Activated T-helper 17 cell treated with anti-CD3 and anti-CD28 coated beads, Interleukin-2, amount 50 U/mL, for 72 hours (primary cell): Measurements from ENCODE around the gene PCDH15. TPM values are rescaled to one million over a fixed set of nuclear protein-coding genes. Genes with fewer than 3 reads are reported as not detected.
"Not testable (repeated sequence)": the region's sequence is repeated elsewhere in the genome, so short reads cannot be mapped to it uniquely, and the experiment has no call there.

ENCODE experiments used
- ATAC-seq: fragments of 150-1000 bp; cut with Tn5 transposase; replicated peaks from 2 replicates; pipeline ENCODE4 v1.10.0; 2021; ENCODE audit warnings: mild to moderate bottlenecking, moderate library complexity
- H3K27ac Mint-ChIP-seq: one replicate; pipeline ENCODE4 v1.8.0; 2022; ENCODE audit warnings: mixed read lengths
- H3K27me3 Mint-ChIP-seq: one replicate; pipeline ENCODE4 v1.8.0; 2022; ENCODE audit warnings: mixed read lengths
- H3K36me3 Mint-ChIP-seq: one replicate; pipeline ENCODE4 v1.8.0; 2022; ENCODE audit warnings: low read depth, mild to moderate bottlenecking, mixed read lengths
- H3K4me1 Mint-ChIP-seq: one replicate; pipeline ENCODE4 v1.8.0; 2022; ENCODE audit warnings: mixed read lengths
- H3K4me3 Mint-ChIP-seq: one replicate; pipeline ENCODE4 v1.8.0; 2022; ENCODE audit warnings: mild to moderate bottlenecking, mixed read lengths
- H3K9me3 Mint-ChIP-seq: one replicate; pipeline ENCODE4 v1.8.0; 2022; ENCODE audit warnings: mixed read lengths
- total RNA-seq, 2 donors: library from RNA; stranded (reverse); gene quantifications; one replicate each; pipeline ENCODE4 v1.2.3, GENCODE V29; 2022

Gene PCDH15
- total RNA-seq, 2 donors from 2014 or later: not detected

DNA sequence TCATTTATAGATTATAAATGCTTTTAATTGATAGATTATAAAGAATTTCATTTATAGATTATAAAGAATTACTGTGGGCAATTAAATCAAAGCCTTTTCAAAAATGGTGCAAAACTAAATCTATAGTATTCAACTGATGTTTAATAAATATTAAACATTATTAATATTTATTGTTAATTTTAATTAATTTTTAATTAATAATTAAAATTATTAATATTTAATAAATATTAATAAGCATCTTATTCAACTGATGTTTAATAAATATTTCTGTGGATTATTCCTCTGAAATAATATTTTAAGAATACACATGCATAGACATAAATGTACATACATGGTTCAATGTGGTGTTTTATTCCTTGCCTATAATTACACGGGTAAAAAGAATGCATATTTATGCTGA, 346.8 kb downstream of the PCDH15 start:
- no peak overlapping the region for H3K4me3 Mint-ChIP-seq
- peaks cover 14% of the 10 kb centered on the region for H3K9me3 Mint-ChIP-seq
- H3K4me1 Mint-ChIP-seq: no peaks in the 10 kb centered on the region
- ATAC-seq: no peak
- H3K27ac Mint-ChIP-seq: no peak overlapping the region
- no peaks in the 10 kb centered on the region for H3K36me3 Mint-ChIP-seq
- no peaks in the 10 kb centered on the region for H3K27me3 Mint-ChIP-seq

DNA sequence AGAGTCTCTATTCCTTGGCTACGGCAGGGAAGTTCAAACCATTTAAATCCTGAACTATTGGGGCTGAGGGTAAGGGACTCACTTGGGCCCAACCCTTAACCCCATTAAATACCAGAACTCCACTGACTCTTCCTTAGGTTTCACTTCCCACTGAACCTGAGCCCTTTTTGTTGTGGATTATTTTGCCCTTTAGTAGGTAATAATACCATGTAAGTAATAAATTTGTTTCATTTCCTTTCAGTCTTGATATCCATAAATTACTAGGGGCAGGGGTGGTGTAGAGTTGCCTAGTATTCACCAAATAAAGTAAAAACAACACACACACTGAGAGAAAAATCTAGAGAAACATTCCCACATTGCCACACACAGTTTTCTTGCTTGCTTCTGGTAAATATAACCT, 352.0 kb downstream of the PCDH15 start:
- ATAC-seq: no peak
- Mint-ChIP-seq H3K9me3 (peaks cover 5% of the 10 kb centered on the region), H3K36me3 (no peaks in the 10 kb centered on the region), H3K4me1 (no peaks in the 10 kb centered on the region), H3K27ac (no peak overlapping the region), H3K27me3 (no peaks in the 10 kb centered on the region), H3K4me3 (no peak overlapping the region)

DNA sequence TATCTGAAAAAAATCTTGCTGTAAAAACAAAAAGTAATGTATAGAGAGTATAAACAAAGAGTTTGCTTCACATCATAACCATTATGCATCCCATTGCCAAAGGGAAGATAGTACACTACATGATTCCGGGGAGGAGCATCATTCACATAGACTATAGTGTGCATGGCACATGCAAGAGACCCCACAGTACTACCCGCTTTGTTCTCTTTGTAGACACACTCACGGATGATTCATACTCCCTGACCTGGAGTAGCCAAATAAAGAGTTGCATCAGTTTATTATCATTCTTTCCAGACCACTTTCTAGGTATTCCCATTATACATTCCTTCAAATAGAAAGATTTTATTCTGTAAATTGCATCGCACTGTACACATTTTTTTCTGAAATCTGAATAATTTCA, 356.9 kb downstream of the PCDH15 start:
- ATAC-seq: no peak
- Mint-ChIP-seq H3K27me3 (no peaks in the 10 kb centered on the region), H3K9me3 (peaks cover 10% of the 10 kb centered on the region), H3K4me1 (no peaks in the 10 kb centered on the region), H3K4me3 (no peak overlapping the region), H3K27ac (no peak overlapping the region), H3K36me3 (no peaks in the 10 kb centered on the region)

DNA sequence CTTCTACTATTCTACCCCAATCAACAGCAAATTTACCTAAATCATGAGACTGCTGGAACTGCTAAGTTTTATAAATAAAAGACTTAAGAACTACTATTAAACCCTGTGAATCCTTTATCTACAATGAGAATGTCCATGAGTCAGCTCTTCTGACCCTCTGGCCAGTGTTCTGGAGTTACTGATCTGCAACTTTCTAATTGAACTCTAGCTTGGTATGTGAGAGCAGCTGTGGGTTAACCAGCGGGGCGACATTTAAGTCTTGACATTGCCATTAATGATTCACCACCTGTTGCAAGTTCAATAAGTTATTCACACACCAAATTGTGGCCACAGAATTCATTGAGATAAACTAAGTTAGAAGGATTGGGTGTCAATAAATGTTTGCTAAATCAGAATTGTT, 359.8 kb downstream of the PCDH15 start:
- no peaks in the 10 kb centered on the region for H3K4me1 Mint-ChIP-seq
- H3K27ac Mint-ChIP-seq: no peak overlapping the region
- no peaks in the 10 kb centered on the region for H3K27me3 Mint-ChIP-seq
- H3K4me3 Mint-ChIP-seq: no peak overlapping the region
- no peak for ATAC-seq
- H3K36me3 Mint-ChIP-seq: no peaks in the 10 kb centered on the region
- H3K9me3 Mint-ChIP-seq: peaks cover 10% of the 10 kb centered on the region

DNA sequence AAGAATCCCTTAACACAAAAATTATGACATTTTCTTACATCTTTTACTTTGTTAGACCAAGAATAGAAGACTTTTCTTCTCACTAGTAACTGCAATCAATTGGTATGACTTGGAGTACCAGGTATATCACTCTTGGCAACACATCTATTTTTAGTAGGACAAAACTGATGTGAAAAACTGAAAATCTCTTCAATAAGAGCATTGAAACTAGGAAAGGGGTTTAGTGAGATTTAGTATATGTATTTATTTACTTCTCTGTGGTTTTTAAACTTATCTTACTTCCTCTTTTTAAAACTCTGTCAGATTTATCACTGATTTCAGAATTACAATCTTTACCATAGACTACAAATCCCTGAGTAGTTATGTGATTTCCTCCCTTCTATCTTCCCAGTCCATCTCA, 366.2 kb downstream of the PCDH15 start:
- Mint-ChIP-seq H3K9me3 (peaks cover 11% of the 10 kb centered on the region), H3K4me3 (no peak overlapping the region), H3K27ac (no peak overlapping the region), H3K36me3 (no peaks in the 10 kb centered on the region), H3K4me1 (no peaks in the 10 kb centered on the region), H3K27me3 (no peaks in the 10 kb centered on the region)
- no peak for ATAC-seq

DNA sequence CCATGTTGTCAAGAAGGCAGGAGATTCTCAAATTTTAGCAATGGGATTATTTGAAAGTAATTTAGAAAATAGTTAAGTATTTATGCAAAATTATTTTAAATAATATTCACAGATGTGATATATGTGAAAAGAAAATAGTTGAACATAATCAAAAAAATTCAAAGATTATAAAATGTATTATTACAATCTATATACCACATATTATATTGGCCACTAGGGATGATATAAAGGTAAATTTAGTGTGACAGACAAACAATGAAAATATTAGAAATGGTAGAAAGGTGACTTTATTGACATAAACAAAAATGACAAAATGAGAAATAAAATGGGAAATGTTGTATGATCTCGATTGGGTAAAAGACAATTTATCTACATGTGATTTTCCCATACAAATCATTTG, 385.5 kb downstream of the PCDH15 start:
- no peak for ATAC-seq
- Mint-ChIP-seq H3K36me3 (no peaks in the 10 kb centered on the region), H3K4me1 (no peaks in the 10 kb centered on the region), H3K27me3 (no peaks in the 10 kb centered on the region), H3K27ac (no peak overlapping the region), H3K9me3 (peaks cover 5% of the 10 kb centered on the region), H3K4me3 (no peak overlapping the region)

DNA sequence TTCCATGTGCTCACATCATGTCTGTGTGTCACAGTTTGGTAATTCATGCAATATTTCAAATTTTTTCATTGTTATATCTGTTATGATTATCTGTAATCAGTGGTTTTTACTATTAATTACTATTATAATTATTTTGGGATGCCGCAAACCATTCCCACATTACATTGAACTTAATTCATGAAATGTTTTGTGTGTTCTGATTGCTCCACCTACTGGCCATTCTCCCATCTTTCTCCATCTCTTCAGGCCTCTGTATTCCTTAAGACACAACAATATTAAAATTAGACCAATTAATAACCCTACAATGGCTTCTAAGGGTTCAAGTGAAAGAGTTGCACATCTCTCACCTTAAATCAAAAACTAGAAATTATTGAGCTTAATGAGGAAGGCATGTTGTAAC, 398.5 kb downstream of the PCDH15 start:
- no peaks in the 10 kb centered on the region for H3K27me3 Mint-ChIP-seq
- no peak overlapping the region for H3K27ac Mint-ChIP-seq
- H3K4me1 Mint-ChIP-seq: no peaks in the 10 kb centered on the region
- no peak overlapping the region for H3K4me3 Mint-ChIP-seq
- peaks cover 25% of the 10 kb centered on the region for H3K9me3 Mint-ChIP-seq
- ATAC-seq: no peak
- H3K36me3 Mint-ChIP-seq: no peaks in the 10 kb centered on the region

DNA sequence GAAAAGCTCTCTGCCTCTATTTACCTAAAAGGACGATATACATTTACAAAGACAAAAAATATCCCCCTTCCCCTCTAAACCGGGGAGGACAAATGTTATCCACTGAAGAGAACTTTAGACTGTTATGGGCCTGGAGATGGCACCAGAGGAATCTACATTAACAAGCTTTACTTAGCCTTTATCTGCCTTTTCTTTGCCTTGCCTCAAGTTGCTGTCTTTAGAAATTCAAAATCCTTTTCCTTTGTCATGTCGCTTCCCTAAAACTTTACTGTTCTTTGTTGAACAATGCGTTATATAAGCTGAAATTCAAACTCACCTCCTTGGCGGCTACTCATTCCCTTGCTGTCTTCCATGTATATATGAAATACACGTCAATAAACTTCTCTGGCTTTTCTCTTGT, 405.0 kb downstream of the PCDH15 start:
- H3K27me3 Mint-ChIP-seq: no peaks in the 10 kb centered on the region
- no peak overlapping the region for H3K4me3 Mint-ChIP-seq

DNA sequence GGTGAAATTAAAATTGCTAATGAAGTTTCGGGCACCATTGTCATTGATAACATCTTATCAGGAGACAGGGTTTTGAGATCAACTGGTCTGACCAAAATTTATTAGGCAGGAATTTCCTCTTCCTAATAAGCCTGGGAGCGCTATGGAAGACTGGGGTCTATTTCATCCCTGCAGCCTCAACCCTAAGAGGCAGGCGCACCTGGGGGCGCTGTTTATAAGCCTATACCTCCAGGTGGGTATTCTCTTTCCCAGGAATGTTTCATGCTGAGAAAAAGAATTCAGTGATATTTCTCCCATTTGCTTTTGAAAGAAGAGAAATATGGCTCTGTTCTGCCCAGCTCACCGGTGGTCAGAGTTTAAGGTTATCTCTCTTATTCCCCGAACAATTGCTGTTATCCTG, 406.4 kb downstream of the PCDH15 start:
- not testable (repeated sequence) for H3K36me3 Mint-ChIP-seq, H3K4me1 Mint-ChIP-seq, H3K4me3 Mint-ChIP-seq, H3K27me3 Mint-ChIP-seq, ATAC-seq, H3K27ac Mint-ChIP-seq
- H3K9me3 Mint-ChIP-seq: peaks cover 10% of the 10 kb centered on the region

More for the DNA sequence above, 405.0 kb downstream of the PCDH15 start:
- Mint-ChIP-seq H3K4me1 (no peaks in the 10 kb centered on the region), H3K27ac (no peak overlapping the region), H3K9me3 (peaks cover 16% of the 10 kb centered on the region), H3K36me3 (no peaks in the 10 kb centered on the region)
- ATAC-seq: no peak

DNA sequence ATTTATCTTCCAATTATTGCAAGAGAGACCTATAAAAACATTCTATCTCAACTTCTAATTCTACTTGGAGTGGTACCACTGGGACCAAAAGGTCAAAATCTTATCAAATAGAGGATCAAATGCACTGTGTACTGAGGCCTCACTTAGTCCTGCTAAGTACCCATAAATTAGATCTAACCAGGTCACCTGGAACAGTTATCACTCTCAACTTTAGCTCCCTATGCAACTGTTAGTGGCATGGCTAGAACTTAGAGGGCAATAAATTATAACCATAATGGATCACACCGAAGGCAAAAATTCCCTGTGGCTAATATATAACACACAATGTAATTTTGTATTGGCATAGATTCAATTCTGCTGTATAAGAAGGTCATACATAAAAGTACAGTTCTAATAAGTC, 428.9 kb downstream of the PCDH15 start:
- H3K27me3 Mint-ChIP-seq: no peaks in the 10 kb centered on the region
- peaks cover 3% of the 10 kb centered on the region for H3K9me3 Mint-ChIP-seq

DNA sequence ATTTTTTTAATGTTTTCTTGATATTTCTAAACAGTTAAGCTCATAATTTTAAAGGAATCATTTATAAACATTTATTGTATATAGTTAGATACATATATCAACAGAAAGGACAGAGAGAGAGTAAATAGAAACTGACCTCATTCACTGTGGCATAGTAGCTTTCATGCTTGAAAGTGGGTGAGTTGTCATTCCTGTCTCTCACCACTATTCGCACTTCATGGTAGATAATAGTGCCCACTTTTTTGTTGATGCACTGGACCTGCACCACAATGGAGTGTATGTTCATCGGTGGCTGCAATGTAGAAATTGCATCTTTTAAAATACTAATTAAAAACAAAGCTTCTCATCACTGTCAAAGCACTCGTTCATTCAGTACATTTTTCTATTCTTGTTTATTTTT, 432.0 kb downstream of the PCDH15 start:
- H3K27me3 Mint-ChIP-seq: no peaks in the 10 kb centered on the region
- H3K4me1 Mint-ChIP-seq: no peaks in the 10 kb centered on the region
- H3K9me3 Mint-ChIP-seq: peaks cover 9% of the 10 kb centered on the region
- no peak for ATAC-seq
- H3K4me3 Mint-ChIP-seq: no peak overlapping the region
- no peaks in the 10 kb centered on the region for H3K36me3 Mint-ChIP-seq
- no peak overlapping the region for H3K27ac Mint-ChIP-seq

More for the DNA sequence above, 428.9 kb downstream of the PCDH15 start:
- Mint-ChIP-seq H3K4me1 (no peaks in the 10 kb centered on the region), H3K27ac (no peak overlapping the region), H3K4me3 (no peak overlapping the region), H3K36me3 (no peaks in the 10 kb centered on the region)
- no peak for ATAC-seq

DNA sequence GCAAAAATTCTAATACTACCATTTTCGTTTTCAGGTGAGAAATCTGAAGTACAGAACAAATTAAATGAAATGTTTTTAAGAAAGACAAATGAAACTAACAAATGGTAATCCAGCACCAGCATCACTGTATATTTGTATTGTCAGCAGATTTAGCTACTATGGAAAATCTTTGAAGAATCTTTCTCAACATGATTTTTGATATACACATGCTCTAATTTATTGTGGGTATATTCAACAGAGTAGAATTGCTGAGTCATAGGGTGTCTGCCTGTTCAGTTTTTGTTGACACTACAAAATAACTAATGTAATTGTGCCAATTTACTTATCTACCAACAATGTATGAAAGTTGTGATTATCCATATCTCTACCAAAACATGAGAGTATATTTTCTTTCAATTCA, 437.6 kb downstream of the PCDH15 start:
- H3K4me1 Mint-ChIP-seq: no peaks in the 10 kb centered on the region
- H3K36me3 Mint-ChIP-seq: no peaks in the 10 kb centered on the region
- H3K4me3 Mint-ChIP-seq: no peak overlapping the region
- no peaks in the 10 kb centered on the region for H3K27me3 Mint-ChIP-seq
- no peak for ATAC-seq
- H3K9me3 Mint-ChIP-seq: peaks cover 13% of the 10 kb centered on the region
- H3K27ac Mint-ChIP-seq: no peak overlapping the region

DNA sequence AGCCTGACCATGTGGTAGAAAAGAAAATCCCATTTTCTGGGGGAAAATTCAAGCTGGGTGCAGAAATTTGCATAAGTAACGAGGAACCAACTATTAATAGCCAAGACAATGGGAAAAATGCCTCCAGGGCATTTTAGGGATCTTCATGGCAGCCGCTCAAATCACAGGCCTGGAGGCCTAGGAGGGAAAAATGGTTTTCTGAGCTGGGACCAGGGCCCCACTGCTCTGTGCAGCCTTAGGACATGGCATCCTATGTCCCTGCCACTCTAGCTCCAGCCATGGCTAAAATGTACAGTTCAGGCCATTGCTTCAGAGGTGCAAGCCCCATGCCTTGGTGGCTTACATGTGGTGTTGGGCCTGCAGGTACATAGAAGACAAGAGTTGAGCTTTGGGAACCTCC, 459.0 kb downstream of the PCDH15 start:
- Mint-ChIP-seq H3K27me3 (no peaks in the 10 kb centered on the region), H3K4me1 (no peaks in the 10 kb centered on the region), H3K9me3 (peaks cover 16% of the 10 kb centered on the region)

DNA sequence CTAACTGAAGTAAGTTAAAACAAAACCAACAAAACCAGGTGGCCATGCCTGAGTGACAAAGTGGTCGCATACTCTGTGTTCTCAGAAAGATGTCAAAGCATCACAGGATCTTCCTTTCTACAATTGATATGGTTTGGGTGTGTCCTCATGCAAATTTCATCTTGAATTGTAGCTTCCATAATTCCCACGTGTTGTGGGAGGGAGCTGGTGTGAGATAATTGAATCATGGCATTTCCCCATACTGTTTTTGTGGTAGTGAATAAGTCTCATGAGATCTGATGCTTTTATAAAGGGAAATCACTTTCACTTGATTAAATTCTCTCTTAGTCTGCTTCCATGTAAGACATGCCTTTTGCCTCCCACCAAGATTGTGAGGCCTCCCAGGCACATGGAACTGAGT, 465.7 kb downstream of the PCDH15 start:
- H3K4me1 Mint-ChIP-seq: no peaks in the 10 kb centered on the region
- no peak overlapping the region for H3K4me3 Mint-ChIP-seq
- H3K27ac Mint-ChIP-seq: no peak overlapping the region
- peaks cover 12% of the 10 kb centered on the region for H3K9me3 Mint-ChIP-seq
- H3K27me3 Mint-ChIP-seq: no peaks in the 10 kb centered on the region
- ATAC-seq: no peak
- no peaks in the 10 kb centered on the region for H3K36me3 Mint-ChIP-seq

More for the DNA sequence above, 459.0 kb downstream of the PCDH15 start:
- no peak overlapping the region for H3K27ac Mint-ChIP-seq
- no peak overlapping the region for H3K4me3 Mint-ChIP-seq
- ATAC-seq: no peak
- H3K36me3 Mint-ChIP-seq: no peaks in the 10 kb centered on the region

DNA sequence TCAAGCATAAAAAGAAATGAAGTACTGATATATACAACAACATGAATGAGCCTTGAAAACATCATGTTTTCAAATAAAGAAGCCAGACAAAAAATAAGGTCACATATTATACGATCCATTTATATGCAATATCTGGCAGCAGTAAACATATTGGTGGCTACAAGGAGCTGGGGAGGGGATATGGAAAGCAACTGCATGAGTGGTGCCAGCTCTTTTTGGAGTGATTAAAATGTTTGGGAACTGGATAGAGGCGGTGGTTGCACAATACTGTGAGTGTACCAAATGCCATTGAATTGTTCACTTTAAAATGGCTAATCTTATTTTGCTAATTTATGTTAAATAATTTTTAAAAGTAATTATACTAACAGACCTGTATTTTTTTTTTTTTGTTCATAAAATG, 481.7 kb downstream of the PCDH15 start:
- H3K4me3 Mint-ChIP-seq: no peak overlapping the region
- H3K27me3 Mint-ChIP-seq: no peaks in the 10 kb centered on the region
- H3K27ac Mint-ChIP-seq: no peak overlapping the region
- no peaks in the 10 kb centered on the region for H3K36me3 Mint-ChIP-seq
- no peaks in the 10 kb centered on the region for H3K4me1 Mint-ChIP-seq
- ATAC-seq: no peak
- H3K9me3 Mint-ChIP-seq: peaks cover 7% of the 10 kb centered on the region

DNA sequence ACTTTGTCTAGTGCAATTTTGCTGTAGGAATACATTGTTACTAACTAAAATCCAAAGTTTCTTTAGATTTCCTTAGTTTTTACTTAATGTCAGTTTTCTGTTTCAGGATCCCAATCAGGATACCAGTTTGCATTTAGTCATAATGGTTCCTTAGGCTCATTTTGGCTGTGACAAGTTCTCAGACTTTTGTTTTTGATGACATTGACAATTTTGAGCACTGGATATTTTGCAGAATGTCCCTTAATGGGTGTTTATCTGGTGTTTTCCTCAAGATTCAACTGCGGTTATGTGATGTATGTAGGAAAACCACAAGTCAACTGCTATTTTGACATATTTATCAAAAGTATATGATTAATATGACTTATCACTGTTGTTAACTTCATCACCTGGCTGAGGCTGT, 482.6 kb downstream of the PCDH15 start:
- peaks cover 7% of the 10 kb centered on the region for H3K9me3 Mint-ChIP-seq
- no peaks in the 10 kb centered on the region for H3K27me3 Mint-ChIP-seq
- no peak overlapping the region for H3K4me3 Mint-ChIP-seq
- H3K36me3 Mint-ChIP-seq: no peaks in the 10 kb centered on the region
- no peak overlapping the region for H3K27ac Mint-ChIP-seq
- no peak for ATAC-seq
- no peaks in the 10 kb centered on the region for H3K4me1 Mint-ChIP-seq
